CD4-positive, alpha-beta T cell treated with Interleukin-4 for 4 hours (primary cell): ENCODE results near the gene ELAPOR1.

ENCODE experiments used
- DNase-seq: peaks from one replicate; pipeline ENCODE4 v3.0.0-alpha.2; 2020

The ELAPOR1 gene

GRCh38 chr1:109113590-109114341 lies at the start of gene ELAPOR1:
TSS of gene ELAPOR1 (plus strand) at chr1:109114115. CDS start at chr1:109114184, 69 bp downstream.
- DNase-seq: peak; percentile 97

- no peak for DNase-seq
Measured at GRCh38 chr1:109065137-109065536, 48.8 kb upstream of the ELAPOR1 start.

GRCh38 chr1:109067883-109068282 lies 46.0 kb upstream of the ELAPOR1 start:
- no peak for DNase-seq

DNA sequence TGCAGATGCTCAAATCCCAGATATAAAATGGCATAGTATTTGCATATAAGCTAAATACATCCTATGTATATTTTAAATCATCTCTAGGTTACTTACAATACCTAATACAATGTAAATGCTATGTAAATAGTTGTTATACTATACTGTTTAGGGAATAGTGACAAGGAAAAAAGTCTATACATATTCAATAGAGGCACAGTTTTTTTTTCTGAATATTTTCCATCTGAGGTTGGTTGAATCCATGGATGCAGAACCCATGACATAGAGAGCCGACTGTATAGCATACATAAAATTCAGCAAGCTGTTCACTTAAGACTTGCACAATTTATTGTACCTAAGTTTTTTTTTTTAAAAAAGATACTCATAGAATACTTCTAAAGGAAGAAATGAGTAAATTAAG lies 44.6 kb upstream of the ELAPOR1 start:
- no peak for DNase-seq

DNA sequence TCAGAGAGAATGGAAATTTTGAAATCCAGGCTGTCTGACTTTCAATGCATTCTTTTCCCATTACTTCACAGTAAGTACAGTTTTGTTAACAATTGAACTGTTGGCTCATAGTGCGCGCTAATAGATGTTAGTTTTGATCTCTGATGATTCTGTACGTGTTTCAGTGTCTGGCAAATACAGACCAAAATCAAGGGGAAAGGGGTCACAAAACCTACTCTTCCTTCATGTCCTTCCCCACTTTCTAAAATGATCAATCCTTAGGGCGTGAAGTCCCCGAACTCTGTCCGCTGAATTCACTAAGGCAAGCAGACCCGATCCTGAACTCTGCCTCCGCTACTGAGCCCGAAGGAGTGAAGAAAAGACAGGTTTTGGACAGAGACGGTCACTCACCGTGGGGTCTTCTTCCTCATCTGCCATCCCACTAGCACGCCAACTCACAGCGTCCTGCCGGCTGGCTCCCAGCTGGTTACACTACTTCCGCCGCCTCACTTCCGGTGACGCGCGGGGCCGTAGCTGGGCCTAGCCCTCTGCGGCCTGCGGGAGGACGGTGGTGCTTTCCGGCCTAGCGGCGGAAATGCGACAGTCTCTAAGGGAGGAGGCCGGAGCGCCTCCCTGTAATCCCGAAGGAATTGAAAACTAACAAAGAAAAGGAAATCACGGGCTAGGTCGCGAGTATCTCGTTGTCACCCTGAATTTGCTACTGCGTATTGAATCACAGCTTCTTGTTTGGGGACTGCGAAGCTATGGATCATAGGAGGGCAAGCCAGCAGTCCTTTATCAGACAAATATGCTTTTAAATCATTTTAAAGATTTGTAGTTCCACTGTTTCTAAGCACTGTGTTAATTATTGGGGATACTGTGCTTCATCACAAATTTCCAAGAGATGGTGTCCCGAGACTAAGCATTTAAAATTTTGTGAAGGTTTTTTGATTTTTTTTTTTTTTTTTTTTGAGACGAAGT lies 38.1 kb upstream of the ELAPOR1 start, which contains the start of gene TAF13:
Gene TAF13, minus strand, starts transcription at position 473 of the 960 bp plus-strand sequence. Its CDS starts 56 bp downstream, at position 417.
- peak; percentile 86 for DNase-seq

DNA sequence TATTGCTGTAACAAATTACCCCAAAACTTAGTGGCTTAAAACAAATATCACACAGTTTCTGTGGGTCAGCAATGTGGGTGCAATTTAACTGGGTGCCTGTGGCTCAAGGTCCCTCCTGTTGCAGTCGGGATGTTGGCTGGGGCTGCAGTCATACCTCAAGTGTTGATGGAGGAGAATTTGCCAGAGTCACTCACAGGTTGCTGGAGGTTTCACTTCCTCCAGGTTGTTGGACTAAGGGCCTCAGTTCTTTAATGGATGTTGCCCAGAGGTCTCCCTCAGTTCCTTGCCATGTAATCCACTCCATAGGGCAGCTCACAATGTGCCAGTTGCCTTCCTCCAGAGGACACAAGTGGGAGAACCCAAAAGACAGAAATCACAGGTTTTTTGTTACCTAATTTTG lies 35.6 kb upstream of the ELAPOR1 start:
- no peak for DNase-seq

GRCh38 chr1:109079240-109079622 lies 34.7 kb upstream of the ELAPOR1 start:
- DNase-seq: no peak

GRCh38 chr1:109080441-109081082 lies 33.4 kb upstream of the ELAPOR1 start:
- no peak for DNase-seq

DNA sequence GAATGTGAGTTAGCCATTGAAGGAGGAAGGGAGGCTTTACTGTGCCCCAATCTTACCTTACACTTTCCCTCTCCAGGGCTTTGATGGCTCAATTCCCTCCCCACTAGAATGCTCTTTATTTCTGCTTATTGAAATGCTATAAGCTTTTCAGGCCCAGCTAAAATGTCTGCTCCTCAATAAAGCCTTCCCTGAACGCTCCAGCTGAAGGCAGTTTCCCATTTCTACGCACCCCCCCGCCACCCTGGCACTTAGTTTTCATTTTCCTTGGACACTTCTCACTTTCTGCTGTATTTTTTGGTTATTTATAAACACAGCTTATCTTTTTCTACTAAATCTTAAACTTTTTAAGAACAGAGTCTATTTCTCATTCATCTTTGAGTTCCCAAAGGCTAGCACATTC lies 30.4 kb upstream of the ELAPOR1 start:
- no peak for DNase-seq

GRCh38 chr1:109083923-109084322 lies 30.0 kb upstream of the ELAPOR1 start:
- DNase-seq: no peak

DNA sequence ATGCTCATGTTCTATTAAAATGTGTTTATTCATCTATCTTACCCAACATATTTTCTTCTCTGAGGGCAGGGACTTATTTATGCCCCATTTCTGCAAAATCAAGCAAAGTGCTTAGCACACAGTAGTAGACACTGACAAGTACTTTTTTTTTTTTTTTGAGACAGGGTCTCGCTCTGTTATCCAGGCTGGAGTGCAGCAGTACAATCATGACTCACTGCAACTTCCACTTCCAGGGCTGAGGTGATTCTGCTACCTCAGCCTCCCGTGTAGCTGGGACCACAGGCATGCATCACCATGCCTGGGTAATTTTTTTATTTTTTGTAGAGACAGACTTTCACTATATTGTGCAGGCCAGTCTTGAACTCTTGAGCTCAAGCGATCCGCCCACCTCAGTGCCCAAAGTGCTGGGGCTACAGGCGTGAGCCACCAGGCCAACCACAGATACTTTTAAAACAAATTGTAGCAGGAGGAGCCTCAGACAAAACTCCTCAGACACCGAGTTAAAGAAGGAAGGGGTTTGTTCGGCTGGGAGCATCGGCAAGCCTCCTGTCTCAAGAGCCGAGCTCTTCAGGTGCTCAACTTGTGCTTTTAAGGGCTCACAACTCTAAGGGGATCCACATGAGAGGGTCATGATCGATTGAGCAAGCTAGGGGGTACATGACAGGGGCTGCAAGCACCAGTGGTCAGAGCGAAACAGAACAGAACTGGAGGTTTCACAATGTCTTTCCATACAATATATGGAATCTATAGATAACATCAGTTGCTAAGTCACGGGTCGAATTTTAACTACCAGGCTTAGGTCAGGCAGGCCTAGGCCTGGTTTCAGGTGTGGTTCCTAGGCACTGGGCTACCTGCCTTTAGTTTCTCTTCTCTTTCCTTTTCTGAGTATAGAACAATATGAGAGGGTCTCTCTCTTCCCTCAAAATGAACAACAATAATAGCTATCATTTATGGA lies 29.1 kb upstream of the ELAPOR1 start:
- DNase-seq: no peak

GRCh38 chr1:109089242-109090015 lies 24.5 kb upstream of the ELAPOR1 start:
- DNase-seq: peak; percentile 41

GRCh38 chr1:109090196-109091077 lies 23.5 kb upstream of the ELAPOR1 start, which contains the start of gene TMEM167B:
TSS of gene TMEM167B (plus strand) at chr1:109090764. CDS start at chr1:109090873, 109 bp downstream.
- peak; percentile 91 for DNase-seq

DNA sequence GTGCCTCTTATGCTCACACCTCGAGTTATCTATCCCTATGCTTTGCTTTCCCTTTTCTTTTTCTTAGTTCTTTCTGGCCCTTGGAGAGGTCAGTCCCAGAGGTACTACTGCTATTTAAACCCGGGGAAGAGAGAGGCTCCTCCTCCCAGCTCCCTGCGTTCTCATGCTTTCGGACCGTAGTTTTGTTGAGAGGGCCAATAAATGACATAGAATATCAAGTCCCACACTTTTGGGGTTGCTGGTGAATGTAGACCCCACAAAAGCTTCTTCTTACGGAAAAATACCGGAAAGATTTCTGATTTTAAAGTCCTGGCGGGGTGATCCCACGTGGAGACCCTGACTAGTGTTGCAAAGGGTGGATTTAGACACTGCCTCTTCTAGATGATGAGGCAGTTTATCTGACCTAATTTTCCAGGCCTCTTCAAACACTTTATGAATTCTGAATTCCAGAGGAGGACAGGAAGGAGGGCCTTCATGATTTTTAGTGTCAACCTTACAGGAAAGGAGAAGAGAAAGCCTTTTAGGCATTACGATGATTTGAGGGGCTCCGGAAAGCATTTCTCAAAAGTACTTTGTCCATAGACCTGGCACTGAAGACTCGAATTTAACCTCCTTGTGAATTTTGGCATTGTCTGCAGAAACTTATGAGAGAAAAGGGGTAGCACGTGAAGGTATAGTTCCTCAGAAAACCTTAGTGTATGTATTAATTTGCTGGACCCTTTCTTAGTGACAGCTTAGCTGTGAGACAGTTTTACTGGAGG lies 22.7 kb upstream of the ELAPOR1 start:
- DNase-seq: no peak

GRCh38 chr1:109091839-109092193 lies 22.1 kb upstream of the ELAPOR1 start:
- peak; percentile 39 for DNase-seq

DNA sequence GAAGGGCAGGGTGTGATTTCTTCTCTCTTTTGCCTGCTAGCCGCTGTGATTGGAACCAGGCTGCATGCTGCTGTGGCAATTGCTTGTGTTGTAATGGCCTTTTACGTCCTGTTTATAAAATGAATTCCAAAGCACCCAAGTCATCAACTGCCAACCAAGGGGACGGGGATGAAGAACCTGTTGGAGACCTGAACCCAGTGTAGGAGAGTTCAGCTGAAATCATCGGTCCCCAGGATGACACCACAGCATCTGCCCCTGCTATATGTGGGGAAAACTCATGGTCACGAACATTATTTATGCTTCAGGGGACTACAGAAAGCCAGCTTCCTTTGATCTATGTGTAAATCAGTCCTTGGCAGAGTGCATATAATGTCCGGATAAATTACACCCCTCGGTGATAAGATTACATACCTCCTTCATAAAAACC lies 19.5 kb upstream of the ELAPOR1 start:
- DNase-seq: no peak

- DNase-seq: no peak
Measured at GRCh38 chr1:109094871-109095270, 19.0 kb upstream of the ELAPOR1 start.

- no peak for DNase-seq
Measured at GRCh38 chr1:109095631-109096030, 18.3 kb upstream of the ELAPOR1 start.

- DNase-seq: no peak
Measured at GRCh38 chr1:109096120-109096519, 17.8 kb upstream of the ELAPOR1 start.
